ENCODE results near the gene FEM1B.

The FEM1B gene

GRCh38 chr15:68259883-68260282 lies 17.7 kb upstream of the FEM1B start:
- H3K4me3 ChIP-seq (ENCODE audit: low read depth, low read length), result no peak overlapping the region
- TF ChIP-seq CTCF (conservative IDR thresholded peaks at IDR 0.05; ENCODE audit: low read depth, low read length), result no peak
- DNase-seq (ENCODE audit: low read depth), result no peak

GRCh38 chr15:68261241-68261640 lies 16.3 kb upstream of the FEM1B start:
- no peak for DNase-seq (ENCODE audit: low read depth)
- H3K4me3 ChIP-seq (ENCODE audit: low read depth, low read length), result no peak overlapping the region
- no peak for TF ChIP-seq CTCF (conservative IDR thresholded peaks at IDR 0.05; ENCODE audit: low read depth, low read length)

GRCh38 chr15:68261980-68262379 lies 15.6 kb upstream of the FEM1B start:
- TF ChIP-seq CTCF (conservative IDR thresholded peaks at IDR 0.05; ENCODE audit: low read depth, low read length), result no peak
- no peak for DNase-seq (ENCODE audit: low read depth)
- H3K4me3 ChIP-seq (ENCODE audit: low read depth, low read length), result no peak overlapping the region

GRCh38 chr15:68262514-68263356 lies 14.8 kb upstream of the FEM1B start:
- no peak for TF ChIP-seq CTCF (conservative IDR thresholded peaks at IDR 0.05; ENCODE audit: low read depth, low read length)
- DNase-seq (ENCODE audit: low read depth), result no peak
- no peak overlapping the region for H3K4me3 ChIP-seq (ENCODE audit: low read depth, low read length)

- no peak for DNase-seq (ENCODE audit: low read depth)
- no peak overlapping the region for H3K4me3 ChIP-seq (ENCODE audit: low read depth, low read length)
- no peak for TF ChIP-seq CTCF (conservative IDR thresholded peaks at IDR 0.05; ENCODE audit: low read depth, low read length)
Observed at GRCh38 chr15:68264282-68264681, 13.3 kb upstream of the FEM1B start.

GRCh38 chr15:68265081-68265480 lies 12.5 kb upstream of the FEM1B start:
- no peak overlapping the region for H3K4me3 ChIP-seq (ENCODE audit: low read depth, low read length)
- TF ChIP-seq CTCF (conservative IDR thresholded peaks at IDR 0.05; ENCODE audit: low read depth, low read length), result no peak
- no peak for DNase-seq (ENCODE audit: low read depth)

- no peak overlapping the region for H3K4me3 ChIP-seq (ENCODE audit: low read depth, low read length)
- no peak for DNase-seq (ENCODE audit: low read depth)
- TF ChIP-seq CTCF (conservative IDR thresholded peaks at IDR 0.05; ENCODE audit: low read depth, low read length), result no peak
Observed at GRCh38 chr15:68265674-68266073, 11.9 kb upstream of the FEM1B start.

Measured in choroid plexus epithelial cell (primary cell).